Activated CD8-positive, alpha-beta T cell treated with anti-CD3 and anti-CD28 coated beads for 36 hours (primary cell): Measurements from ENCODE around the gene BLVRA. TPM values are rescaled to one million over a fixed set of nuclear protein-coding genes. Genes with fewer than 3 reads are reported as not detected.

Experiments
- ATAC-seq: fragments of 200-7000 bp; cut with Tn5 transposase; one replicate; pipeline ENCODE4 v1.10.0; 2021; ENCODE audit warnings: mild to moderate bottlenecking, moderate library complexity
- CTCF ChIA-PET: fragments of 350-600 bp; sonication (Branson Sonifier 250); formaldehyde crosslinking; loops from one replicate; lab custom pipeline; 2021; ENCODE audit warnings: antibody characterized with exemption; lab: Charles Lee
- POLR2A ChIA-PET: fragments of 350-600 bp; sonication (Branson Sonifier 250); formaldehyde crosslinking; loops from one replicate; lab custom pipeline; 2021; ENCODE audit warnings: antibody characterized with exemption; lab: Charles Lee
- DNase-seq: peaks from one replicate; pipeline ENCODE4 v3.0.0-alpha.2; 2020
- H3K27ac Mint-ChIP-seq: one replicate; pipeline ENCODE4 v1.8.0; 2021; ENCODE audit warnings: mild to moderate bottlenecking, mixed read lengths
- H3K27me3 Mint-ChIP-seq: one replicate; pipeline ENCODE4 v1.8.0; 2021; ENCODE audit warnings: mixed read lengths
- H3K36me3 Mint-ChIP-seq: one replicate; pipeline ENCODE4 v1.8.0; 2021; ENCODE audit warnings: low read depth, mixed read lengths
- H3K4me1 Mint-ChIP-seq: one replicate; pipeline ENCODE4 v1.8.0; 2021; ENCODE audit warnings: low read depth, mixed read lengths
- H3K4me3 Mint-ChIP-seq: one replicate; pipeline ENCODE4 v1.8.0; 2021; ENCODE audit warnings: mild to moderate bottlenecking, moderate library complexity, mixed read lengths
- H3K9me3 Mint-ChIP-seq: one replicate; pipeline ENCODE4 v1.8.0; 2021; ENCODE audit warnings: mixed read lengths
- intact Hi-C: fragments of 100-400 bp; cut with micrococcal nuclease; formaldehyde crosslinking; loops from one replicate; pipeline ENCODE4 v1.10.0; 2022
- total RNA-seq, 2 experiments: library from RNA; stranded (reverse); gene quantifications; one replicate each; pipeline ENCODE4 v1.2.3, GENCODE V29; 2021
- TF ChIP-seq, protein P1 (sequence below): fragments of 200-600 bp; IDR thresholded peaks from one replicate; pipeline ENCODE4 v1.8.0; 2022; ENCODE audit warnings: antibody characterized with exemption, mild to moderate bottlenecking

BLVRA gene
- total RNA-seq, 2 experiments from 2014 or later, result 30.9 to 34.2 TPM

DNA sequence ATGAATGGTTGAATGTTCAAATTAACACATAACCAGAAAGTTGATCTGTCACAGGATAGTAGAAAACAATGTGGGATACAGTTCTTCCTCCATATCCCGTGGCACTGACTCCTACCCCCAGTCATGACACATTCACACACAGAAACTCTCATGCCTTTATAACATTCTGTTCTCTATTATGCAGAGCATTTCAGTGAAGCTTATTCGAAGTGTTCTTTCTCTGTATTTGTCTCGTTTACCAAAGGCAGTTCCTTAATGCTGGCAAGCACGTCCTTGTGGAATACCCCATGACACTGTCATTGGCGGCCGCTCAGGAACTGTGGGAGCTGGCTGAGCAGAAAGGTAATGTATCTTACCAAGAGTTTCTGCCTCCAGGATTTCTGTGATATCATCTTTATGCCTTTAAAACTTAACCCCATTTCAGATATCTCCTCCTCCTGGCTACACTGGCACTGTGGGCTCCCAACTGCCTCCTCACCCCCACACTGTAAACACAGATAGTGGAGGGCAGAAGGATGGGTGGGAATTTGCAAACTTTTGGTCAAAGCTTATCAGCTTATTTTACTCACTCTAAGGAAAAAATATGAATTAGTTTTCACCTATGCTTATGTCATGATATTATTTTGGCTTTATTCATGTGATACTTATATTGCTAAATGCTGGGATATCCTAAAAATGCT is 34.1 kb downstream of the BLVRA start:
- TF ChIP-seq, protein P1, sequence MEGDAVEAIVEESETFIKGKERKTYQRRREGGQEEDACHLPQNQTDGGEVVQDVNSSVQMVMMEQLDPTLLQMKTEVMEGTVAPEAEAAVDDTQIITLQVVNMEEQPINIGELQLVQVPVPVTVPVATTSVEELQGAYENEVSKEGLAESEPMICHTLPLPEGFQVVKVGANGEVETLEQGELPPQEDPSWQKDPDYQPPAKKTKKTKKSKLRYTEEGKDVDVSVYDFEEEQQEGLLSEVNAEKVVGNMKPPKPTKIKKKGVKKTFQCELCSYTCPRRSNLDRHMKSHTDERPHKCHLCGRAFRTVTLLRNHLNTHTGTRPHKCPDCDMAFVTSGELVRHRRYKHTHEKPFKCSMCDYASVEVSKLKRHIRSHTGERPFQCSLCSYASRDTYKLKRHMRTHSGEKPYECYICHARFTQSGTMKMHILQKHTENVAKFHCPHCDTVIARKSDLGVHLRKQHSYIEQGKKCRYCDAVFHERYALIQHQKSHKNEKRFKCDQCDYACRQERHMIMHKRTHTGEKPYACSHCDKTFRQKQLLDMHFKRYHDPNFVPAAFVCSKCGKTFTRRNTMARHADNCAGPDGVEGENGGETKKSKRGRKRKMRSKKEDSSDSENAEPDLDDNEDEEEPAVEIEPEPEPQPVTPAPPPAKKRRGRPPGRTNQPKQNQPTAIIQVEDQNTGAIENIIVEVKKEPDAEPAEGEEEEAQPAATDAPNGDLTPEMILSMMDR, result no peak
- intact Hi-C loops, result no loop called here
- H3K27ac Mint-ChIP-seq, result no peak overlapping the region

GRCh38 chr7:43799605-43800004 is 41.1 kb downstream of the BLVRA start:
- TF ChIP-seq, protein P1, result no peak
- ATAC-seq (no peak), DNase-seq (no peak)
- POLR2A ChIA-PET, result interaction anchor here (1.0 kb wide), 1 partner anchor 10 kb away, joined by 4 read pairs; no protein-coding TSS in a partner anchor
- no peaks in the 10 kb centered on the region for H3K9me3 Mint-ChIP-seq
- no peaks in the 10 kb centered on the region for H3K36me3 Mint-ChIP-seq
- CTCF ChIA-PET, result interaction anchor here (1.1 to 2.5 kb wide), 6 partner anchors 37 to 217 kb away, joined by 3 to 13 read pairs (median 6); partner anchors contain the start of gene STK17A
- no peak overlapping the region for H3K4me3 Mint-ChIP-seq
- peaks cover 2% of the 10 kb centered on the region for H3K4me1 Mint-ChIP-seq
- no peak overlapping the region for H3K27ac Mint-ChIP-seq
- no peaks in the 10 kb centered on the region for H3K27me3 Mint-ChIP-seq
- intact Hi-C loops, result no loop called here

More for the DNA sequence above, 34.1 kb downstream of the BLVRA start:
- DNase-seq (no peak), ATAC-seq (no peak)
- CTCF ChIA-PET, result interaction anchor here (1.1 to 1.3 kb wide), 3 partner anchors 47 to 210 kb away, joined by 3 to 4 read pairs (median 3); partner anchors contain the start of genes COA1 and STK17A
- POLR2A ChIA-PET, result interaction anchor here (1.4 kb wide), 1 partner anchor 47 kb away, joined by 3 read pairs; no protein-coding TSS in a partner anchor
- Mint-ChIP-seq H3K36me3 (peaks cover 10% of the 10 kb centered on the region), H3K9me3 (no peaks in the 10 kb centered on the region), H3K4me1 (peaks cover 2% of the 10 kb centered on the region), H3K4me3 (no peak overlapping the region), H3K27me3 (no peaks in the 10 kb centered on the region)

GRCh38 chr7:43803865-43804264 is 45.4 kb downstream of the BLVRA start:
- TF ChIP-seq, protein P1, result no peak
- POLR2A ChIA-PET, result no interaction called here
- H3K27me3 Mint-ChIP-seq, result no peaks in the 10 kb centered on the region
- no peak for ATAC-seq
- H3K4me1 Mint-ChIP-seq, result no peaks in the 10 kb centered on the region
- peaks cover 7% of the 10 kb centered on the region for H3K36me3 Mint-ChIP-seq
- no peaks in the 10 kb centered on the region for H3K9me3 Mint-ChIP-seq
- H3K4me3 Mint-ChIP-seq, result no peak overlapping the region
- no peak overlapping the region for H3K27ac Mint-ChIP-seq
- intact Hi-C loops, result no loop called here
- CTCF ChIA-PET, result no interaction called here
- DNase-seq, result no peak

DNA sequence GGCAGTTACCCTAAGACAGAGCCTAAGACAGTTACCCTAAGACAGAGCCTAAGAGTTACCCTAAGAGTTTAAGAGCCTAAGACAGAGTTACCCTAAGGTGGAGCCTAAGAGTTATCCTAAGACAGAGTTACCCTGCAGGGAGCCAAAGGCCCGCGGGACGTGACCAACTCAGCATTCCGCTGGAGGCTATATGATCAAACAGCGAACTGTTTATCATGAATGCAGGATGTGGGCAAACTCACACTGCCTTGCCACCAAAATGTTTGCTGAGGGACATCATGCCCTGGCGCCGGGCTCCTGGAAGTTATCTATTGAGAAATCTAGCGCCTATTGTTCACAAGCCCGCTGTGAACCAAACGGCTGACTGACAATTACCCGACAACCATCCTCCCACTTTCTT is 49.9 kb downstream of the BLVRA start:
- Mint-ChIP-seq H3K9me3 (no peaks in the 10 kb centered on the region), H3K4me1 (no peaks in the 10 kb centered on the region), H3K27ac (no peak overlapping the region), H3K36me3 (peaks cover 7% of the 10 kb centered on the region), H3K27me3 (no peaks in the 10 kb centered on the region), H3K4me3 (no peak overlapping the region)
- CTCF ChIA-PET, result interaction anchor here (2.5 kb wide), 1 partner anchor 226 kb away, joined by 8 read pairs; the partner anchor contains the start of gene STK17A
- ATAC-seq (no peak), DNase-seq (no peak)
- TF ChIP-seq, protein P1, result no peak
- intact Hi-C loops, result no loop called here
- POLR2A ChIA-PET, result no interaction called here
